ENCODE measurements around the gene SRGAP1.
A peak's percentile ranks its signal among the peaks of the same experiment; 100 is the strongest.

Gene SRGAP1

DNA sequence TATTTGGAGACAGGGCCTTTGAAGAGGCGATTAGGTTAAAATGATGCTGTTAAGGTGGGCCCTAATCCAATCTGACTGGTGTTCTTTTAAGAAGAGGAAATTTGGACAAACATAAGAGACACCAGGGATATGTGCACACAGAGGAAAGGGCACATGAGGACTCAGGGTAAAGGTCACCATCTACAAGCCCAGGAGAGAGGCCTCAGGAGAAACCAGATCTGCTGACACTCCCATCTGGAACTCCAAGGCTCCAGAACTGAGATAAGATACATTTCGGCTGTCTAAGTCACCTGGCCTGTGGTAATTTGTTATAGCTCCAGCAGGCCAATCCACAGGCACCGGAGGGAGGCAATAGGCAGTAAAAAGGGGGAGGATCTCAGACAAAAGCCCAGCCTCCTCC, 329.0 kb downstream of the SRGAP1 start:
- no peaks in the 10 kb centered on the region for H3K9me3 ChIP-seq (ENCODE audit: low read length)
- no peak overlapping the region for H2AFZ ChIP-seq (ENCODE audit: low read depth, low read length)
- H3K36me3 ChIP-seq (ENCODE audit: insufficient read depth, low read length), result no peaks in the 10 kb centered on the region
- H3K4me3 ChIP-seq (ENCODE audit: low read length), result no peak overlapping the region
- H3K4me1 ChIP-seq (ENCODE audit: insufficient read depth, low read length), result peaks cover 17% of the 10 kb centered on the region
- H3K27me3 ChIP-seq (ENCODE audit: insufficient read depth, low read length), result no peaks in the 10 kb centered on the region

DNA sequence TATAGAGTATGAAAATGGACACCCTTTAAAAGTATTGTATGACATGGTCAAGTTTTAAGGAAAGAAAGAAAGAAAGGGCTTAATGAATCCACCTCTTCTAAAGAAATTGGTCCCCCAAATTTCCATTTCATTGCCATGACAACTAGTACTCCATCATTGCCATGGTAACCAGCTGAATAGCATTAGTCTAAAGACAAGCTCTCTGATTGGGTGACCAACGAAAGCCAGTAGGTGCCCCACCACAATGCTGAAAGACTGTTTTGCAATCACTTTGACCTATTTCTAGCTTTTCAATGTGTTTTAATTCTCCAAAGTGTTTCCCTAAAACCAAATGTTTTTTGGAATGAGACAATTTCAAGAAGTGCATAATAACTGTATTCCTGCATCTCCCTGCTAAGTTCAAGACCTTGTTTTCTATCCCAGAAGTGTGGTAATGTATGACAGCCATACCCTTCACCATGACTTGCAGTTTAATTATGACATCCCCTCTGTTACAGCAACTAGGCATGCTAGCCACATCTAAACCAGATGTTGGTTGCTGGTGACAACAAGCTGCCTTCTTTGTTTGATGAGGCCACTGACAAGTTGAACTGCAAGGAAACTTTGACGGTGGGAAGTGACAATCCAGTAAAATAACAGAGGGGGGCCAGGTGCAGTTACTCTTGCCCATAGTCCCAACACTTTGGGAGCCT, 330.9 kb downstream of the SRGAP1 start:
- Histone ChIP-seq H3K27me3 (ENCODE audit: insufficient read depth, low read length) (no peaks in the 10 kb centered on the region), H3K4me1 (ENCODE audit: insufficient read depth, low read length) (peaks cover 13% of the 10 kb centered on the region), H3K4me3 (ENCODE audit: low read length) (peak overlapping the region; percentile 13), H2AFZ (ENCODE audit: low read depth, low read length) (peak overlapping the region; percentile 23), H3K36me3 (ENCODE audit: insufficient read depth, low read length) (no peaks in the 10 kb centered on the region), H3K9me3 (ENCODE audit: low read length) (no peaks in the 10 kb centered on the region)

DNA sequence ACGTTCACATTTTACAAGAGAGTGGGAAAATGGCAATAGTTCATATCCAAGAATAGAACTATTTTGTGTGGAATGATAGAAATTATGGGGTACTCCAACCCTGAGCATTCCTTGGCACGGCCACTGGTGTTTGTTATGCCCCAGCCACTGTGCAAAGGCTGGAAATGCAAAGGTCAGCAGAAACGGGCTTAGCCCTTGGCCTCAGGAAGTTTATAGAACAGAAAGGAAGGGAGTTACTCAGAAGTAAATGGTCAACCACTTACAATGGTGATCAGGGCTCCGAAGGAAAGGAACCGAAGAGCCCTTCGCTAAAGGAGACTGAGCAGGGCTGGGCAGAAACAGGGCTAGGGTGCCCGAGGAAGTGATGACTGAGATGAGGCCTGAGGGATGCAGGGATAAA, 332.5 kb downstream of the SRGAP1 start:
- no peak overlapping the region for H2AFZ ChIP-seq (ENCODE audit: low read depth, low read length)
- no peaks in the 10 kb centered on the region for H3K36me3 ChIP-seq (ENCODE audit: insufficient read depth, low read length)
- no peaks in the 10 kb centered on the region for H3K9me3 ChIP-seq (ENCODE audit: low read length)
- H3K27me3 ChIP-seq (ENCODE audit: insufficient read depth, low read length), result no peaks in the 10 kb centered on the region
- peaks cover 16% of the 10 kb centered on the region for H3K4me1 ChIP-seq (ENCODE audit: insufficient read depth, low read length)
- H3K4me3 ChIP-seq (ENCODE audit: low read length), result no peak overlapping the region

DNA sequence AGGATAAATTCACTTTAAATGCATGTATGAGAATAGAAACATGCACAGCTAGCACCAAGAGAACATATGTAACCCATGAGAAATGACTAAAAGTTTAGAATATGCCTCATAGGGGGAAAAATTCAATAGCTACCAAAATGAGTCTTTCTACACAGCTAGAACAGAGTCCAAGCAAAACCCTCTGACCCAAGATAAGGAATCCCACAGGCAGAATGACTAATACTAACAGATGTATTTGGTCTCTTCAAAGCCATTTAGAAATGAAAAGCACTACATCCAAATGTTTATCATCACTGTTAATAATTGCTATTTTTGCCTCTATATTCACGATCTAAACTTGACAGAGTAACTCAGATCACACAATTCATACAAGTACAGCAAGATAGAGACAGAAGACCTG, 333.6 kb downstream of the SRGAP1 start:
- Histone ChIP-seq H3K36me3 (ENCODE audit: insufficient read depth, low read length) (no peaks in the 10 kb centered on the region), H3K4me3 (ENCODE audit: low read length) (no peak overlapping the region), H3K4me1 (ENCODE audit: insufficient read depth, low read length) (peaks cover 16% of the 10 kb centered on the region), H2AFZ (ENCODE audit: low read depth, low read length) (no peak overlapping the region), H3K9me3 (ENCODE audit: low read length) (no peaks in the 10 kb centered on the region), H3K27me3 (ENCODE audit: insufficient read depth, low read length) (no peaks in the 10 kb centered on the region)

DNA sequence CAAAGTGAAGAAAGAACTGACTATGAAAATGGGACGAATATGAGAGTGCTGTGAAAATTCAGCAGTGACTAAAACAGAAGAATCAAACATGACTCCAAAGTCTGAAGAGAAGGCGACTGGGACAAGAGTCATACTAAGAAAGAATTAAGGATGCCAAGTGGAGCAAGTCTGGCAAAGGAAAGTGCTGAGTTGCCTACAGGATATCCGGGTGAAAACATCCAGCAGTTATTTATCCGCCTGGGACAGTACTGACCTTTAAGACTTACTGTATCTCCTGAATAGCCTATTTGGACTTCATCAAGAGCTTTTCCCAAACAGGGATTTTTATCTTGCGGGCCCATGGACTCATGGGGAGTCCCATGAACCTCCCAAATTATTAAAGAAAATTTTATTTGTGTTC, 336.5 kb downstream of the SRGAP1 start:
- H3K9me3 ChIP-seq (ENCODE audit: low read length), result no peaks in the 10 kb centered on the region
- H3K4me3 ChIP-seq (ENCODE audit: low read length), result no peak overlapping the region
- H3K36me3 ChIP-seq (ENCODE audit: insufficient read depth, low read length), result no peaks in the 10 kb centered on the region

DNA sequence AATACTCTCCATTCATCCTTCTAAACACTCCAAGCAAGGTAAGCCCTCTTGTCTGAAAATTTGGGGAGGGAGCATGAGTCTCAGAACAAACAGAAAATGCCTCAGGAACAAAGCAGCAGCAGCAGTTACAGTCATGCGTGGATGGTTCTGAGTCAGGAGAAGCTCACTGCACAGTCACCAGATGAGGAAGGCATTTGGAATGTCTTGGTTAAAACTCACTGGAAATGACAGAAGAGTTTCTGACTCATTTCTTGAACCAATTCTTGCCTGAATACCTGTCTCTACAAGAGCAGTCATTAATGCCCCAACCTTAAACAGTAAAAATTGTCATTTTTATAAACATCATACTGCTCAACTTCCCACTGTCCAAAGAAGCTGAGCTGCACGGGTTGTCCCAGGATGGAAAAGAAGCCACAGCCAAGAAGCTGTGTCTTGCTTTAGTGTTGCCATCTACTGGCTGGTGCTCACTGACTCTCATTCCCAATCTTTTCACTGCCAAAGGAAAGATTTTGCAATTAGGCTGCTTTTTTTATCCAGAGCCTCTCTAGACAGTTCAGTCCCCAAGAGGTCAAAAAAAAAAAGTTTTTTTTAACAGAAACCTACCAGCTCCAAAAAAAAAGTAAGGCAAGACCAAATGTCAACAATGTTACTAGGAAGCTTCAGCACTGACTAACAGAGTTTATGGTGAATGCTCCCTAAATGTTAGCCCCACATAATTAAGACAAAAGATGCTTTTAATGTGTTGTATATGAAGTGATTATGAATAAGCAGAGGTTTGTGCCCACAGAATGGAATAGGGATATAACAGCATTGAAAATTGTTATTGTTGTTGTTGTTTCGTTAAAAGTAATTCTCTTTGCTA, 337.2 kb downstream of the SRGAP1 start:
- Histone ChIP-seq H3K27me3 (ENCODE audit: insufficient read depth, low read length) (no peaks in the 10 kb centered on the region), H3K36me3 (ENCODE audit: insufficient read depth, low read length) (no peaks in the 10 kb centered on the region), H3K9me3 (ENCODE audit: low read length) (no peaks in the 10 kb centered on the region), H3K4me1 (ENCODE audit: insufficient read depth, low read length) (peaks cover 4% of the 10 kb centered on the region), H2AFZ (ENCODE audit: low read depth, low read length) (no peak overlapping the region), H3K4me3 (ENCODE audit: low read length) (no peak overlapping the region)

More for the DNA sequence above, 336.5 kb downstream of the SRGAP1 start:
- H3K4me1 ChIP-seq (ENCODE audit: insufficient read depth, low read length), result peaks cover 3% of the 10 kb centered on the region
- H3K27me3 ChIP-seq (ENCODE audit: insufficient read depth, low read length), result no peaks in the 10 kb centered on the region
- no peak overlapping the region for H2AFZ ChIP-seq (ENCODE audit: low read depth, low read length)

DNA sequence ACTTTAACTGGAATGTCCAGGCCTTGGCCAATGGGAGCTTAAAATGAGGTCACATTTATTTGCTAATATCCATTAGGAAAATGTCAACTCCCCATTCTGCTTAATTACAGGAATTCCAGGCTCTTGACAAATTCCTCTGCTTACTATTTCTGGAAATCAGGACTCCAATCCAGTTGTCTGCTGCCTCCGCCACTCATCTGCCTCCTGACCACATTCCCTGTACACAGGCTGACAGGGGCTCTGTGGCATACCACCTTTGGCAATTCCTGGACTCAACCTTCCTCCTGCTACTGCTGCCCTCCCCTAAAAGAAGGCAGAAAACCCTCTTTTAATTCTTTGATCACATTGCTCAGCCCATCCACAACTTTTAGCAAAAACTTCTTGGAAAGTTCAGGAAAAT, 339.7 kb downstream of the SRGAP1 start:
- H3K9me3 ChIP-seq (ENCODE audit: low read length), result no peaks in the 10 kb centered on the region
- no peak overlapping the region for H3K4me3 ChIP-seq (ENCODE audit: low read length)
- peaks cover 6% of the 10 kb centered on the region for H3K4me1 ChIP-seq (ENCODE audit: insufficient read depth, low read length)
- H2AFZ ChIP-seq (ENCODE audit: low read depth, low read length), result no peak overlapping the region
- no peaks in the 10 kb centered on the region for H3K27me3 ChIP-seq (ENCODE audit: insufficient read depth, low read length)
- no peaks in the 10 kb centered on the region for H3K36me3 ChIP-seq (ENCODE audit: insufficient read depth, low read length)

DNA sequence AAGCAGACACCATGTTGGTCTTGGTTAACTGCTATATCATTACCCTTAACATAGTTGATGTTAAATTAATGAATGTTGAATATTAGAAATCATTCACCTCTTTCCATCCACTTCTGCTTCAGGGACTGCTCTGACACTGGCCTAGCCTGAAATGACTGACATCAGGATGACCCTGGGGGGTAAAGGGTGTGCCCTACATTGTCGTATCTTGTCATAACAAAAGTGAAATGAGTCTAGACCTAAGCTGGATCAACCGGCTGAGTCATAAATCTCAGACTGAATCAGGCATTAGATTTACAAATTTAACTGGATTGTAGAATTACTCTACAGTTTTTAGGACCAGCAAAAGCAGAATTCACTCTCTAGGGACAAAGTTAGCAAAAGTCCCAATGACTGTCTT, 342.3 kb downstream of the SRGAP1 start:
- no peaks in the 10 kb centered on the region for H3K9me3 ChIP-seq (ENCODE audit: low read length)
- H3K4me1 ChIP-seq (ENCODE audit: insufficient read depth, low read length), result peaks cover 2% of the 10 kb centered on the region
- no peaks in the 10 kb centered on the region for H3K36me3 ChIP-seq (ENCODE audit: insufficient read depth, low read length)
- H3K27me3 ChIP-seq (ENCODE audit: insufficient read depth, low read length), result no peaks in the 10 kb centered on the region
- no peak overlapping the region for H3K4me3 ChIP-seq (ENCODE audit: low read length)
- no peak overlapping the region for H2AFZ ChIP-seq (ENCODE audit: low read depth, low read length)

DNA sequence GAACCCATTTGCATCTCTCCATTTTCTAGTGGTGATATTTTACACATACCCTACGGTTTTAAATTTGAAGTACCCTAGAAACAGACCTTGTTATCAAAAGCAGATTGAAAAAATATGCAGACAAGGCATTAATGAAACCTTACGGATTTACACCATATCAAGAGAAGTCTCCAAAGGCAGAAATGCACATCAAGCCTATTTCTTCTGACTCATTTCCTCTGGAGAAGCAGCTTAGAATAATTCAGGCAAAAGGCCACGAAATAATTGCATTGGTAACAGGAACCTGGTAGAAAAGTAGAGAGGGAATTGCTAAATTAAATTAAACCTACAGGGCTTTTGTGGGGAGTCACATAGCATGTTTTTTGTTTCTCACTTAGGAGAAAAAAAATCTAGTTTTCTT, 342.9 kb downstream of the SRGAP1 start:
- Histone ChIP-seq H3K9me3 (ENCODE audit: low read length) (no peaks in the 10 kb centered on the region), H3K27me3 (ENCODE audit: insufficient read depth, low read length) (no peaks in the 10 kb centered on the region), H3K4me3 (ENCODE audit: low read length) (no peak overlapping the region), H3K4me1 (ENCODE audit: insufficient read depth, low read length) (peaks cover 2% of the 10 kb centered on the region), H3K36me3 (ENCODE audit: insufficient read depth, low read length) (no peaks in the 10 kb centered on the region), H2AFZ (ENCODE audit: low read depth, low read length) (no peak overlapping the region)

DNA sequence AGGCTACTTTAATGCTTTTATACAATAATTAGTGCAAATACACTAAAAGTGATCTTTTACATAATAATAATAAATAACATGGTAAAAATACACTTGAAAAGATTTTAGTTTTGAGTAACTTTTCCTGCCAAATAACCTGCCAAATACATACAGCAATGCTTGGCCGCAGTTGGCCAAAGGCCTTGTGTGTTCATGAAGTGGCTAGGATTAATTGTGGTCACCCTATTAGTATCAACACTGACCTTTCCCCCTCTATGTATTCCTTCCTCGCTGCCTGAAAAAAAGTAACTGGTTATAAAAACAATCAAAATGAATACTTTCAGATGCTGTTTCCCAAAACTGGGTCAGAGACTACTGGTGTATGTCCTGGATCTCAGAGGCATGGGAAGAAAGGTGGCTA, 343.3 kb downstream of the SRGAP1 start:
- Histone ChIP-seq H3K9me3 (ENCODE audit: low read length) (no peaks in the 10 kb centered on the region), H3K4me3 (ENCODE audit: low read length) (no peak overlapping the region)

DNA sequence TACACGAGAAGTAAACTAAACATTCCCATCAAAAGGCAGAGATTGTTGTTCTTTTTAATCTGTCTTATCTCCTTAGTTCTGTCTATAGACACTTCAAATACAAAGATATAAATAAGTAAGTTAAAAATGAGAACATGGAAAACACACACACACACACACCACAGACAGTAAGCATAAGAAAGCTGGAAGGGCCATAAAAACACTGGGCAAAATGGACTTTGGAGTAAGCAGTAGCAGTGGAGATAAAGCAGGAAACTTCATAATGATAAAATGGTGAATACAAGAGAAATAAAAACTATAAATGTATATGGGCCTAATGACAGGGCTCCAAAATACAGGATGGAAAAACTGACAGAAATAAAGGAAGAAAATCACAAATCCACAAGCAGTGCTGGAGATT, 345.0 kb downstream of the SRGAP1 start:
- peaks cover 2% of the 10 kb centered on the region for H3K9me3 ChIP-seq (ENCODE audit: low read length)
- peaks cover 2% of the 10 kb centered on the region for H3K4me1 ChIP-seq (ENCODE audit: insufficient read depth, low read length)
- H2AFZ ChIP-seq (ENCODE audit: low read depth, low read length), result no peak overlapping the region
- no peak overlapping the region for H3K4me3 ChIP-seq (ENCODE audit: low read length)
- H3K36me3 ChIP-seq (ENCODE audit: insufficient read depth, low read length), result peaks cover 8% of the 10 kb centered on the region
- no peaks in the 10 kb centered on the region for H3K27me3 ChIP-seq (ENCODE audit: insufficient read depth, low read length)

More for the DNA sequence above, 343.3 kb downstream of the SRGAP1 start:
- no peaks in the 10 kb centered on the region for H3K36me3 ChIP-seq (ENCODE audit: insufficient read depth, low read length)
- no peaks in the 10 kb centered on the region for H3K27me3 ChIP-seq (ENCODE audit: insufficient read depth, low read length)
- peaks cover 2% of the 10 kb centered on the region for H3K4me1 ChIP-seq (ENCODE audit: insufficient read depth, low read length)
- no peak overlapping the region for H2AFZ ChIP-seq (ENCODE audit: low read depth, low read length)

DNA sequence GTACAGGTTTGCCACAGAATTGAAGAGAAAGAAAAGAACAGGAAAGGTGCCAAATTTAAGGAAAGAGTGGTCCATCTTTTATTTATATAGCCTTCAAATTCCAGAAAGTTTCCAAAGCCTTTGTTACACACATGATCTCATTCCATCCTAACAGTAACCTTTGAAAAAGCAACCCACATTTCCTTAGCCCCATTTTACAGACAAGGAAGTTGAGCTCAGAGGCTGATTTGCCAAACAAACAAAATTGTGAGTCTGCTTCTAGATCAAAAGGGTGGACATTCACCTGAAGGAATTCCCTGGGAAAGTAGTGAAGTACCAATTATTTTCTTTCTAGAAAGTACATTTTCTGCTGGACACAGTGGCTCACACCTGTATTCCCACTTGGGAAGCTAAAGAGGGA, 345.6 kb downstream of the SRGAP1 start:
- Histone ChIP-seq H3K36me3 (ENCODE audit: insufficient read depth, low read length) (peaks cover 8% of the 10 kb centered on the region), H3K27me3 (ENCODE audit: insufficient read depth, low read length) (no peaks in the 10 kb centered on the region), H3K4me1 (ENCODE audit: insufficient read depth, low read length) (peaks cover 2% of the 10 kb centered on the region), H2AFZ (ENCODE audit: low read depth, low read length) (no peak overlapping the region), H3K9me3 (ENCODE audit: low read length) (peaks cover 2% of the 10 kb centered on the region), H3K4me3 (ENCODE audit: low read length) (no peak overlapping the region)

DNA sequence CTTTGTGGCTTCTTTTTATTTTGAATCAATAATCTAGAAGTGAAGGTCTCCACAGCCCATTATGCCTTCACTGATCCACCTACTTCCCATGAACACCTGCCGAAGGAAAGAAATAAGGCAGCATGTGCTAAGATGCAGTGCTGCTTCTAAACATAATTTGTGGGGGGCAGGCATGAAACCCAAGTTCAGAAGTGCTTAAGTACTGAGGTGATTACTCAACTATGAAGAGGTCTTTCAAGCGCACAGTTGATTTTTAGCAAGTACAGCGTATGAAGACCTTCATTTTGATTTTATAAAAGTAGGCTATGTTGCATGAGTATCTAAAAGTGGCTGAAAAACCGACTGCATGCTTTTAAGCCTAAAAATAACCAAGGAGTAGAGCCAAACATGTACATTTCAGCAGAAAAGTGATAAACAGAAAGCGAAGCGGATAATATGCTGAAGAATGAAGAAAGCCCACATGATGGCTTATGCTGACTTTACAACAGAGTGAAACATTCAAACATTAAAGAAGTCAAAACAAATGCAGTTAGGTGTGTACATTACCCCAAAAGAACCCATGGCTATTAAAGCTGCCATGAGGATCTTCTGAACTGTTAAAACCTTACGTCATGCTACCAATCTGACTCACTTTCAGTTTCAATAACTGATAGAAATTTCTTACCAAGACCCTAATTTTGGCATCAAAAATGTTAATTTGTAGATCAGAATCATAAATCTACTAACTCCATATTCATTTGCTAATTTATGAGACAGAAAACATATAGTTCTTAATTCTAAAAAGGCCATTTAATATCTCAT, 348.3 kb downstream of the SRGAP1 start:
- Histone ChIP-seq H3K9me3 (ENCODE audit: low read length) (peaks cover 2% of the 10 kb centered on the region), H3K4me1 (ENCODE audit: insufficient read depth, low read length) (no peaks in the 10 kb centered on the region), H2AFZ (ENCODE audit: low read depth, low read length) (no peak overlapping the region), H3K4me3 (ENCODE audit: low read length) (no peak overlapping the region), H3K36me3 (ENCODE audit: insufficient read depth, low read length) (peaks cover 8% of the 10 kb centered on the region), H3K27me3 (ENCODE audit: insufficient read depth, low read length) (no peaks in the 10 kb centered on the region)

All from neuron (in vitro differentiated cells).